Neural progenitor cell (in vitro differentiated cells): ENCODE results near the gene MFAP3.

Source experiments
- EZH2 ChIP-seq: fragments of 200-600 bp; sonication (generic); IDR thresholded peaks from 2 replicates; pipeline ENCODE4 v1.6.1; 2017; ENCODE audit warnings: antibody characterized with exemption, mild to moderate bottlenecking, moderate library complexity
- EZH2phosphoT487 ChIP-seq: fragments of 200-600 bp; sonication (generic); IDR thresholded peaks from 2 replicates; pipeline ENCODE4 v1.6.1; 2017; ENCODE audit warnings: antibody characterized with exemption
- TF ChIP-seq, protein P1 (sequence below): fragments of 200-600 bp; sonication (generic); IDR thresholded peaks from 2 replicates; pipeline ENCODE4 v1.5.1; 2017; ENCODE audit warnings: antibody characterized with exemption, mild to moderate bottlenecking

DNA sequence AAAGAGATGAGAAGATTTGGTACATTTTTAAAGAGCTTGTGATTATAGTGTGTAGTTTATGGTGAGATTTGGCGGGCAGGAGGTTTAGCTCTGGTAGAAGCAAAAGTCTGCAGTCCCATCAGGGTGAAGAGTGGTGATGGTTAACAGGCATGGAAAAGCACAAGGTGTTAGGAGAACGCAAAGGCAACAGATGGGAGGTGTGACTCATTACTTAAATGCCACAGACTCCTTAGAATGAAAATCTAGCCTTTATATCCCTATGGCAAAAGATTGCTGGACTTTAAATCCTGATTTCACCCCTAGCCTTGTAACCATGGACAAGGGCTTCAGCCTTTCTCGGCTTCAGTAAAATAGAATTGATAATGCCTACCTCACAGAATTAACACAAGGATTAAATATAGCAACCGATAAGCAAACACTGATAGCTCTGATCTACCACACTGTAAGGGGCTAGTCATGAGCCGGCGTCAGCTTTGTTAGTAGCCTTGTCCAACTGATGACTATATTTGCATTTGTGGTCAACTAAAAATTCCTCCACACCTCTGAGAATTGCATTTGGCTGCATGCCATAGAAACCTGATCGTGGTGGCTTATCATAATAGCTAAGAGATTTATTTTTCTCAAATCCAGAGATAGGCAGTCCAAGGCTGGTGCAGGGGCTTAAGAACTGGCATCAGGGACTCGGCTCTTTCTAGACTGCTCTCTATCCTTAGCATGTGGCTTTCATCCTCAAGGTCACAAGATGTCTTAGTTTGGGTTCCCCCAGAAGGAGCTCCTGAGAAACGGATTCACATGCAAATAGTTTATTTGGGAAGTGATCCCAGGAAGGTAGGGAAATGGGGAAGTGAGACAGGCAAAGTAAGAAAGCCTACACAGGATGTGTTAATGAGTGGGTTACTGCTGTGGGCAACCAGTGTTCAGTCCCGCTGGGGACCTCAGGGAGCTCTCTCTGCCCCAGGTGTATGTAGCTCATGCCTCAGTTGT lies 19.6 kb downstream of the MFAP3 start:
- TF ChIP-seq EZH2phosphoT487, result no peak
- TF ChIP-seq EZH2, result no peak
- TF ChIP-seq, protein P1, sequence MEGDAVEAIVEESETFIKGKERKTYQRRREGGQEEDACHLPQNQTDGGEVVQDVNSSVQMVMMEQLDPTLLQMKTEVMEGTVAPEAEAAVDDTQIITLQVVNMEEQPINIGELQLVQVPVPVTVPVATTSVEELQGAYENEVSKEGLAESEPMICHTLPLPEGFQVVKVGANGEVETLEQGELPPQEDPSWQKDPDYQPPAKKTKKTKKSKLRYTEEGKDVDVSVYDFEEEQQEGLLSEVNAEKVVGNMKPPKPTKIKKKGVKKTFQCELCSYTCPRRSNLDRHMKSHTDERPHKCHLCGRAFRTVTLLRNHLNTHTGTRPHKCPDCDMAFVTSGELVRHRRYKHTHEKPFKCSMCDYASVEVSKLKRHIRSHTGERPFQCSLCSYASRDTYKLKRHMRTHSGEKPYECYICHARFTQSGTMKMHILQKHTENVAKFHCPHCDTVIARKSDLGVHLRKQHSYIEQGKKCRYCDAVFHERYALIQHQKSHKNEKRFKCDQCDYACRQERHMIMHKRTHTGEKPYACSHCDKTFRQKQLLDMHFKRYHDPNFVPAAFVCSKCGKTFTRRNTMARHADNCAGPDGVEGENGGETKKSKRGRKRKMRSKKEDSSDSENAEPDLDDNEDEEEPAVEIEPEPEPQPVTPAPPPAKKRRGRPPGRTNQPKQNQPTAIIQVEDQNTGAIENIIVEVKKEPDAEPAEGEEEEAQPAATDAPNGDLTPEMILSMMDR, result no peak
